SH-SY5Y (cell line): Measurements from ENCODE around the gene PCDHA9.

Source experiments
- GATA2 ChIP-seq: IDR thresholded peaks from 2 replicates; pipeline ENCODE4 v1.6.1; 2011; ENCODE audit warnings: mild to moderate bottlenecking, low read depth, low read length
- GATA3 ChIP-seq: IDR thresholded peaks from 2 replicates; pipeline ENCODE4 v1.6.1; 2011; ENCODE audit warnings: low read depth, mild to moderate bottlenecking, low read length, moderate library complexity

Gene PCDHA9

DNA sequence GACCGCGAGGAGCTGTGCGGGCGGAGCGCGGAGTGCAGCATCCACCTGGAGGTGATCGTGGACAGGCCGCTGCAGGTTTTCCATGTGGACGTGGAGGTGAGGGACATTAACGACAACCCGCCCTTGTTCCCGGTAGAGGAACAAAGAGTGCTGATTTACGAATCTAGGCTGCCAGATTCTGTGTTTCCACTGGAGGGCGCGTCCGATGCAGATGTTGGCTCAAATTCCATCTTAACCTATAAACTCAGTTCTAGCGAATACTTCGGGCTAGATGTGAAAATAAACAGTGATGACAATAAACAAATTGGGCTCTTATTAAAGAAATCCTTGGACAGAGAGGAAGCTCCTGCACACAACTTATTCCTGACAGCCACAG is 19.8 kb upstream of the PCDHA9 start:
- no peak for TF ChIP-seq GATA3
- no peak for TF ChIP-seq GATA2

DNA sequence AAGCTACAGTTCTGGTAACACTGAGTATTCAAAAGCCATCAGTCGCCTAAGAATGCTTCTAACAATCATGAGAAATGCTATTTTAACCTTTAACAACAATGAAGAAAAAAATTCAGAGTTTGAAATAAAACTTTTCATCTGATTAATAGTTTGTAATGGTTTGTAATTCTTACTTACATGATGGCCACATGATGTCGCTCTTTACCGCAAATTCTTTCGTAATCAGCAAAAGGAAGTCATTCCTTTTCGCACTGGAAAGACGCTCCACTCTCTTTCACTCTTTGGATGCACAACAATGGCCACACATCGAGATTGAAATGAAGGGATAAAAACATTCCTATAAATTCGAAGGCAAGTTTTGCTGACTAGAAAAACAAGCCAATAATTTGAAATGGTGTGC is 14.2 kb upstream of the PCDHA9 start, which contains the start of gene PCDHA7:
Gene PCDHA7, plus strand, starts transcription at position 277 of the 400 bp plus-strand sequence. Its CDS starts 115 bp downstream, at position 392.
- TF ChIP-seq GATA2 (no peak), GATA3 (no peak)

DNA sequence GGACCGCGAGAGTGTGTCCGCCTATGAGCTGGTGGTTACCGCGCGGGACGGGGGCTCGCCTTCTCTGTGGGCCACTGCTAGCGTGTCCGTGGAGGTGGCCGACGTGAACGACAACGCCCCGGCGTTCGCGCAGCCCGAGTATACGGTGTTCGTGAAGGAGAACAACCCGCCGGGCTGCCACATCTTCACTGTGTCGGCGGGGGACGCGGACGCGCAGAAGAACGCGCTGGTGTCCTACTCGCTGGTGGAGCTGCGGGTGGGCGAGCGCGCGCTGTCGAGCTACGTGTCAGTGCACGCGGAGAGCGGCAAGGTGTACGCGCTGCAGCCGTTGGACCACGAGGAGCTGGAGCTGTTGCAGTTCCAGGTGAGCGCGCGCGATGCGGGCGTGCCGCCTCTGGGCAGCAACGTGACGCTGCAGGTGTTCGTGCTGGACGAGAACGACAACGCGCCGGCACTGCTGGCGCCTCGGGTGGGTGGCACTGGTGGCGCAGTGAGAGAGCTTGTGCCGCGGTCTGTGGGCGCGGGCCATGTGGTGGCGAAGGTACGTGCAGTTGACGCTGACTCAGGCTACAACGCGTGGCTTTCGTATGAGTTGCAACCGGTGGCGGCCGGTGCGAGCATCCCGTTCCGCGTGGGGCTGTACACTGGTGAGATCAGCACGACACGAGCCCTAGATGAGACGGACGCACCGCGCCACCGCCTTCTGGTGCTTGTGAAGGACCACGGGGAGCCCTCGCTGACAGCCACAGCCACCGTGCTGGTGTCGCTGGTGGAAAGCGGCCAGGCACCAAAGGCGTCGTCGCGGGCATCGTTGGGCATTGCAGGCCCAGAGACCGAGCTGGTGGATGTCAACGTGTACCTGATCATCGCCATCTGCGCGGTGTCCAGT is 12.3 kb upstream of the PCDHA9 start:
- TF ChIP-seq GATA2, result no peak
- TF ChIP-seq GATA3, result no peak

- no peak for TF ChIP-seq GATA3
- no peak for TF ChIP-seq GATA2
These were observed 6.9 kb upstream of the PCDHA9 start, which contains the start of gene PCDHA8 for GRCh38 chr5:140840978-140841962. TSS of gene PCDHA8 (plus strand) at chr5:140841187. CDS start at chr5:140841322, 135 bp downstream.

DNA sequence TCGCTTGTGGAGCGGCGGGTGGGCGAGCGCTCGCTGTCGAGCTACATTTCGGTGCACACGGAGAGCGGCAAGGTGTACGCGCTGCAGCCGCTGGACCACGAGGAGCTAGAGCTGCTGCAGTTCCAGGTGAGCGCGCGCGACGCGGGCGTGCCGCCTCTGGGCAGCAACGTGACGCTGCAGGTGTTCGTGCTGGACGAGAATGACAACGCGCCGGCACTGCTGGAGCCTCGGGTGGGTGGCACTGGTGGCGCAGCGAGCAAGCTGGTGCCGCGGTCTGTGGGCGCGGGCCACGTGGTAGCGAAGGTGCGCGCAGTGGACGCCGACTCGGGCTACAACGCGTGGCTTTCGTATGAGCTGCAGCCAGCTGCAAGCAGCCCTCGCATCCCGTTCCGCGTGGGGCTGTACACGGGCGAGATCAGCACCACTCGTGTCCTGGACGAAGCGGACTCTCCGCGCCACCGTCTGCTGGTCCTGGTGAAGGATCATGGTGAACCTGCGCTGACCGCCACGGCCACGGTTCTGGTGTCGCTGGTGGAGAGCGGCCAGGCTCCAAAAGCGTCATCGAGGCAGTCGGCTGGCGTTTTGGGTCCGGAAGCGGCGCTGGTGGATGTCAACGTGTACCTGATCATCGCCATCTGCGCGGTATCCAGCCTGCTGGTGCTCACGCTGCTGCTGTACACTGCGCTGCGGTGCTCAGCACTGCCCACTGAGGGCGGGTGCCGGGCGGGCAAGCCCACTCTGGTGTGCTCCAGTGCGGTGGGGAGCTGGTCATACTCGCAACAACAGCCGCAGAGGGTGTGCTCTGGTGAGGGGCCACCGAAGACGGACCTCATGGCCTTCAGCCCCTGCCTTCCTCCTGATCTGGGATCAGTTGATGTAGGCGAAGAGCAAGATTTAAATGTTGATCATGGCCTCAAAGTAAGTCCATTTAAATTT is 5.1 kb upstream of the PCDHA9 start:
- TF ChIP-seq GATA2 (no peak), GATA3 (no peak)

DNA sequence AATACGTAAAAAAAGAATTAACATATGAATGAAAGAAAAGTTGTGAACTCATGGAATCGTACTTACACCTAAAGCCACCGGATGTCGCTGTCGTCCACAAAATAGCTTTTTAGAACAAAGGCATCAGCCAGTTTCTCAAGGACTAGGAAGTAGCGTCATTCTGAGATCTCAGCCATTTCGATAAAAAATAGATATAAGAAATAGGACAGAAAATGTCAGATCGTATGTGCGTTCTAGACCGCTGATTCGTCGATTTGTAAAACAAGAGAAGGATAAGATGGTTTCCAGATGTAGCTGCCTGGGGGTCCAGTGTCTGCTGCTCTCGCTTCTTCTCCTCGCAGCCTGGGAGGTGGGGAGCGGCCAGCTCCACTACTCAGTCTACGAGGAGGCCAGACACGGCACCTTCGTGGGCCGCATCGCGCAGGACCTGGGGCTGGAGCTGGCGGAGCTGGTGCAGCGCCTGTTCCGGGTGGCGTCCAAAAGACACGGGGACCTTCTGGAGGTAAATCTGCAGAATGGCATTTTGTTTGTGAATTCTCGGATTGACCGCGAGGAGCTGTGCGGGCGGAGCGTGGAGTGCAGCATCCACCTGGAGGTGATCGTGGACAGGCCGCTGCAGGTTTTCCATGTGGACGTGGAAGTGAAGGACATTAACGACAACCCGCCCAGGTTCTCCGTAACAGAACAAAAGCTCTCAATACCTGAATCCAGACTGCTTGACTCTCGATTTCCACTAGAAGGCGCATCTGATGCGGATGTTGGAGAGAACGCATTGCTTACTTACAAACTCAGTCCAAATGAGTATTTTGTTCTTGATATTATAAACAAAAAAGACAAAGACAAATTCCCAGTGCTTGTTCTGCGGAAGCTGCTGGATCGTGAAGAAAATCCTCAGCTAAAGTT is 7.8 kb downstream of the PCDHA9 start, which contains the start of gene PCDHA10:
Gene PCDHA10, plus strand, starts transcription at position 126 of the 903 bp plus-strand sequence. Its CDS starts 152 bp downstream, at position 278.
- no peak for TF ChIP-seq GATA3
- TF ChIP-seq GATA2, result no peak

GRCh38 chr5:140857177-140857986 is 9.2 kb downstream of the PCDHA9 start:
- no peak for TF ChIP-seq GATA2
- no peak for TF ChIP-seq GATA3

- TF ChIP-seq GATA3 (no peak), GATA2 (no peak)
These were observed 9.7 kb downstream of the PCDHA9 start for GRCh38 chr5:140857987-140858240.

DNA sequence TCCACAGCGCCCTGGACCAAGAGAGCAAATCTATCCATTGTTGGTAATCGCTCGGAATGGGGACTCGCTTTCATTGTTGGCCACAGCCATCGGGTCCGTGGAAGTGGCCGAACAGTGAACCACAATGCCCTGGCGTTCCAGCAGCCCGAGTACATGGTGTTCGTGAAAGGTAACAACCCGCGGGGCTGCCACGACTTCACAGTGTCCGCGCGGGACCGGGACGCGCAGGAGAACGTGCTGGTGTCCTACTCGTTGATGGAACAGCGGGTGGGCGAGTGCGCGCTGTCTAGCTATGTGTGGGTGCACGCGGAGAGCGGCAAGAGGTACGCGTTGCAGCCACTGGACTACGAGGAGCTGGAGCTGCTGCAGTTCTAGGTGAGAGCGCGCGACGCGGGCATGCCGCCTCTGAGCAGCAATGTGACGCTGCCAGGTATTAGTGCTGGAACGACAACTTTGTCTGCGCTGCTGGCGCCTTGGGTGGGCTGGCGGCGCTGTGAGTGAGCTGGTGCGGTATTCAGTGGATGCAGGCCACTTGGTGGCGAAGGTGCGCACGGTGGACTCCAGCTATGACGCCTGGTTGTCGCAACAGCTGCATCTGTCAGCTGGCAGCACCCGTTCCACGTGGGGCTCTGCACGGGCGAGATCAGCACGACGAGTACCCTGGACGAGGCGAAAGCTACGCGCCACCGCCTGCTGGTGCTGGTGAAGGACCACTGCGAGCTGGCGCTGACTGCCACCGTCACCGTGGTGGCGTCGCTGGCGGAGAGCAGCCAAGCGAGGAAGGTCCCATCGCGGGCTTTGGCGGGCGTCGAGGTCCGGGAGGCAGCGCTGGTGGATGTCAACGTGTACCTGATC is 14.5 kb downstream of the PCDHA9 start:
- TF ChIP-seq GATA3 (no peak), GATA2 (no peak)

- TF ChIP-seq GATA3, result no peak
- no peak for TF ChIP-seq GATA2
These were observed 20.8 kb downstream of the PCDHA9 start, which contains the start of gene PCDHA11 for GRCh38 chr5:140868721-140869554. TSS of gene PCDHA11 (plus strand) at chr5:140868957. CDS start at chr5:140869104, 147 bp downstream.

DNA sequence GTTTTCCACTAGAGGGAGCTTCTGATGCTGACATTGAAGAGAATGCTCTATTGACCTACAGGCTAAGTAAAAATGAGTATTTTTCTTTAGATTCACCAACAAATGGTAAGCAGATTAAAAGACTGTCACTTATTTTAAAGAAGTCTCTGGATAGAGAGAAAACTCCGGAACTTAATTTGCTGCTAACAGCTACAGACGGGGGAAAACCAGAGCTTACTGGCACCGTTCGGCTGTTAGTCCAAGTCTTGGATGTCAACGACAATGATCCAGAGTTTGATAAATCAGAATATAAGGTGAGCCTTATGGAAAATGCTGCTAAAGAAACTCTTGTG is 21.3 kb downstream of the PCDHA9 start:
- TF ChIP-seq GATA2 (no peak), GATA3 (no peak)
